Fibroblast of lung (primary cell): Measurements from ENCODE around the gene UST.

Experiments used
- EZH2 ChIP-seq: IDR thresholded peaks from 2 replicates; pipeline ENCODE4 v1.5.1; 2012; ENCODE audit warnings: low read length, control low read depth, mild to moderate bottlenecking; ENCODE audit errors: missing control alignments
- TF ChIP-seq, protein P1 (sequence below), 2 donors: IDR thresholded peaks in 1 of 2; conservative IDR thresholded peaks in 1 of 2; 1 replicate in 1 of 2; 2 replicates in 1 of 2; pipeline ENCODE4 v1.5.1; 2011 to 2012; ENCODE audit warnings: low read length in 2 of 2, control low read depth in 1 of 2, inconsistent platforms in 1 of 2, low read depth in 1 of 2, mild to moderate bottlenecking in 1 of 2

DNA sequence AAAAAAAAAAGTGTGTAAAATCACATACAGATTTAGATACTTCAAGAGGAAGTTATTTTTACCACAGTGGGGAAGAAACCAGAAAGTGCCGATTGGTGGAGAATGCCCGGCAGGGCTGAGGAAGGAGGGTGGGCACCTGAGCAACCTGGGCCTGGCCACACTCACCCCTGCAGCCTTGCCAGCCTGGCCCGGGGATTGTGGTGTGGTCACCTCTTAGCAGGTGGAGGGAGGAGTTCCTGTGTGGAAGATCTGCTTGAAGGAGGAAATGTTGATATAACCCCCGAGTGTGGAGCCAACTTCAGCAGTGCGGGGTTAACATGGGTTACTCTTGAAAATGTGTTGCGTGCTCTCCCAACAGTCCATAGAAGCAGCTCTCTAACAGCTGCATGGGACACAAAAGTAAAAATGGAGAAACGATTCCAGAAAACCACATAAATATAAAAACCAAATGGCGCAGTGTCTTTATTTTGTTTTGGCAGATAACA is 14.7 kb downstream of the UST start:
- TF ChIP-seq, protein P1, sequence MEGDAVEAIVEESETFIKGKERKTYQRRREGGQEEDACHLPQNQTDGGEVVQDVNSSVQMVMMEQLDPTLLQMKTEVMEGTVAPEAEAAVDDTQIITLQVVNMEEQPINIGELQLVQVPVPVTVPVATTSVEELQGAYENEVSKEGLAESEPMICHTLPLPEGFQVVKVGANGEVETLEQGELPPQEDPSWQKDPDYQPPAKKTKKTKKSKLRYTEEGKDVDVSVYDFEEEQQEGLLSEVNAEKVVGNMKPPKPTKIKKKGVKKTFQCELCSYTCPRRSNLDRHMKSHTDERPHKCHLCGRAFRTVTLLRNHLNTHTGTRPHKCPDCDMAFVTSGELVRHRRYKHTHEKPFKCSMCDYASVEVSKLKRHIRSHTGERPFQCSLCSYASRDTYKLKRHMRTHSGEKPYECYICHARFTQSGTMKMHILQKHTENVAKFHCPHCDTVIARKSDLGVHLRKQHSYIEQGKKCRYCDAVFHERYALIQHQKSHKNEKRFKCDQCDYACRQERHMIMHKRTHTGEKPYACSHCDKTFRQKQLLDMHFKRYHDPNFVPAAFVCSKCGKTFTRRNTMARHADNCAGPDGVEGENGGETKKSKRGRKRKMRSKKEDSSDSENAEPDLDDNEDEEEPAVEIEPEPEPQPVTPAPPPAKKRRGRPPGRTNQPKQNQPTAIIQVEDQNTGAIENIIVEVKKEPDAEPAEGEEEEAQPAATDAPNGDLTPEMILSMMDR (conservative IDR thresholded peaks at IDR 0.05 in 1 of 2, IDR thresholded peaks at IDR 0.05 in 1 of 2; ENCODE audit: low read depth in 1 of 2, low read length in 2 of 2) = no peak
- TF ChIP-seq EZH2 = no peak
